Stimulated activated naive B cell treated with anti-CD40 and anti-IgM and Interleukin-4, amounts not matched to agents 10 μg/mL and 1 μg/mL and 100 μg/mL, for 72 hours (primary cell): ENCODE measurements around the gene KCNMA1.

Experiments
- ATAC-seq, 2 donors: fragments of 150-1000 bp; cut with Tn5 transposase; replicated peaks; 2 replicates each; pipeline ENCODE4 v1.10.0; 2021; ENCODE audit warnings: moderate library complexity in 1 of 2
- DNase-seq: peaks from one replicate; pipeline ENCODE4 v3.0.0; 2021
- H3K27ac Mint-ChIP-seq: one replicate; pipeline ENCODE4 v1.8.0; 2022; ENCODE audit warnings: mild to moderate bottlenecking, mixed read lengths
- H3K27me3 Mint-ChIP-seq, 2 donors: one replicate each; pipeline ENCODE4 v1.8.0; 2022; ENCODE audit warnings: mixed read lengths in 2 of 2
- H3K36me3 Mint-ChIP-seq, 2 donors: one replicate each; pipeline ENCODE4 v1.8.0; 2022; ENCODE audit warnings: mixed read lengths in 2 of 2, mild to moderate bottlenecking in 1 of 2
- H3K4me1 Mint-ChIP-seq, 2 donors: one replicate each; pipeline ENCODE4 v1.8.0; 2022; ENCODE audit warnings: mixed read lengths in 2 of 2, mild to moderate bottlenecking in 1 of 2
- H3K4me3 Mint-ChIP-seq, 2 donors: one replicate each; pipeline ENCODE4 v1.8.0; 2022; ENCODE audit warnings: mild to moderate bottlenecking in 2 of 2, mixed read lengths in 2 of 2, moderate library complexity in 1 of 2
- H3K9me3 Mint-ChIP-seq, 2 donors: one replicate each; pipeline ENCODE4 v1.8.0; 2022; ENCODE audit warnings: mixed read lengths in 2 of 2, mild to moderate bottlenecking in 1 of 2

KCNMA1 gene

GRCh38 chr10:77168161-77168560 is 469.4 kb downstream of the KCNMA1 start:
- Mint-ChIP-seq H3K4me1 (peaks cover 3 to 9% of the 10 kb centered on the region in 2 donors), H3K9me3 (no peaks in the 10 kb centered on the region), H3K4me3 (no peak overlapping the region), H3K36me3 (no peaks in the 10 kb centered on the region), H3K27ac (no peak overlapping the region), H3K27me3 (peaks cover 20 to 31% of the 10 kb centered on the region in 2 donors)
- ATAC-seq, result no peak
- no peak for DNase-seq

GRCh38 chr10:77165445-77166208 is 472.0 kb downstream of the KCNMA1 start:
- DNase-seq, result peak; percentile 29
- Mint-ChIP-seq H3K4me3 (peak overlapping the region; percentile 42 to 54), H3K27ac (no peak overlapping the region), H3K36me3 (no peaks in the 10 kb centered on the region), H3K27me3 (peaks cover 20 to 24% of the 10 kb centered on the region in 2 donors), H3K4me1 (peaks cover 3 to 9% of the 10 kb centered on the region in 2 donors), H3K9me3 (no peaks in the 10 kb centered on the region)
- peak; percentile 52 to 72 for ATAC-seq

- peaks cover 21 to 32% of the 10 kb centered on the region in 2 donors for H3K27me3 Mint-ChIP-seq
- H3K36me3 Mint-ChIP-seq, result no peaks in the 10 kb centered on the region
- DNase-seq (no peak), ATAC-seq (no peak)
- H3K9me3 Mint-ChIP-seq, result no peaks in the 10 kb centered on the region
- H3K4me1 Mint-ChIP-seq, result peaks cover 3 to 9% of the 10 kb centered on the region in 2 donors
- H3K27ac Mint-ChIP-seq, result no peak overlapping the region
- no peak overlapping the region for H3K4me3 Mint-ChIP-seq
Measured at GRCh38 chr10:77164616-77165311, 472.8 kb downstream of the KCNMA1 start.

- H3K4me3 Mint-ChIP-seq, result no peak overlapping the region
- H3K9me3 Mint-ChIP-seq, result no peaks in the 10 kb centered on the region
- no peaks in the 10 kb centered on the region for H3K36me3 Mint-ChIP-seq
- H3K27me3 Mint-ChIP-seq, result peaks cover 28 to 35% of the 10 kb centered on the region in 2 donors
- ATAC-seq, result peak; percentile 46 to 55
- peaks cover 3 to 9% of the 10 kb centered on the region in 2 donors for H3K4me1 Mint-ChIP-seq
- no peak for DNase-seq
- no peak overlapping the region for H3K27ac Mint-ChIP-seq
Measured at GRCh38 chr10:77163670-77164348, 473.8 kb downstream of the KCNMA1 start.

GRCh38 chr10:77162697-77163096 is 474.9 kb downstream of the KCNMA1 start:
- H3K27me3 Mint-ChIP-seq, result peaks cover 28 to 42% of the 10 kb centered on the region in 2 donors
- no peak overlapping the region for H3K4me3 Mint-ChIP-seq
- DNase-seq, result no peak
- H3K9me3 Mint-ChIP-seq, result no peaks in the 10 kb centered on the region
- H3K27ac Mint-ChIP-seq, result no peak overlapping the region
- H3K4me1 Mint-ChIP-seq, result peaks cover 3 to 9% of the 10 kb centered on the region in 2 donors
- no peaks in the 10 kb centered on the region for H3K36me3 Mint-ChIP-seq
- ATAC-seq, result no peak

GRCh38 chr10:77160679-77161078 is 476.9 kb downstream of the KCNMA1 start:
- Mint-ChIP-seq H3K27ac (no peak overlapping the region), H3K4me1 (peaks cover 2 to 8% of the 10 kb centered on the region in 2 donors), H3K4me3 (no peak overlapping the region), H3K36me3 (no peaks in the 10 kb centered on the region), H3K9me3 (no peaks in the 10 kb centered on the region), H3K27me3 (peaks cover 21 to 40% of the 10 kb centered on the region in 2 donors)
- DNase-seq, result no peak
- no peak for ATAC-seq

- DNase-seq, result no peak
- H3K27ac Mint-ChIP-seq, result no peak overlapping the region
- H3K4me1 Mint-ChIP-seq, result peaks cover 0 to 5% of the 10 kb centered on the region in 2 donors
Measured at GRCh38 chr10:77159538-77160110, 478.0 kb downstream of the KCNMA1 start.

GRCh38 chr10:77158666-77159065 is 478.9 kb downstream of the KCNMA1 start:
- Mint-ChIP-seq H3K4me1 (peaks cover 0 to 2% of the 10 kb centered on the region in 2 donors), H3K9me3 (no peaks in the 10 kb centered on the region), H3K27me3 (peaks cover 10 to 29% of the 10 kb centered on the region in 2 donors), H3K27ac (no peak overlapping the region), H3K36me3 (no peaks in the 10 kb centered on the region), H3K4me3 (no peak overlapping the region)
- ATAC-seq, result no peak
- no peak for DNase-seq

More at GRCh38 chr10:77159538-77160110, 478.0 kb downstream of the KCNMA1 start:
- H3K36me3 Mint-ChIP-seq, result no peaks in the 10 kb centered on the region
- H3K27me3 Mint-ChIP-seq, result peaks cover 17 to 38% of the 10 kb centered on the region in 2 donors
- no peaks in the 10 kb centered on the region for H3K9me3 Mint-ChIP-seq
- H3K4me3 Mint-ChIP-seq, result no peak overlapping the region
- ATAC-seq, result no peak

GRCh38 chr10:77157248-77158019 is 480.2 kb downstream of the KCNMA1 start:
- Mint-ChIP-seq H3K9me3 (no peaks in the 10 kb centered on the region), H3K36me3 (no peaks in the 10 kb centered on the region), H3K4me3 (no peak overlapping the region), H3K27me3 (peaks cover 7 to 26% of the 10 kb centered on the region in 2 donors), H3K4me1 (no peaks in the 10 kb centered on the region), H3K27ac (no peak overlapping the region)
- DNase-seq (no peak), ATAC-seq (no peak)

- DNase-seq (no peak), ATAC-seq (no peak)
- peaks cover 7 to 32% of the 10 kb centered on the region in 2 donors for H3K27me3 Mint-ChIP-seq
- no peak overlapping the region for H3K27ac Mint-ChIP-seq
- H3K9me3 Mint-ChIP-seq, result no peaks in the 10 kb centered on the region
- no peaks in the 10 kb centered on the region for H3K4me1 Mint-ChIP-seq
- no peaks in the 10 kb centered on the region for H3K36me3 Mint-ChIP-seq
- no peak overlapping the region for H3K4me3 Mint-ChIP-seq
Measured at GRCh38 chr10:77156406-77156879, 481.2 kb downstream of the KCNMA1 start.

- Mint-ChIP-seq H3K4me3 (no peak overlapping the region), H3K27me3 (peaks cover 9 to 10% of the 10 kb centered on the region in 2 donors), H3K27ac (no peak overlapping the region), H3K9me3 (no peaks in the 10 kb centered on the region), H3K4me1 (no peaks in the 10 kb centered on the region), H3K36me3 (no peaks in the 10 kb centered on the region)
- ATAC-seq, result no peak
- DNase-seq, result no peak
Measured at GRCh38 chr10:77152256-77152655, 485.4 kb downstream of the KCNMA1 start.

- H3K9me3 Mint-ChIP-seq, result no peaks in the 10 kb centered on the region
- no peak overlapping the region for H3K4me3 Mint-ChIP-seq
- DNase-seq (no peak), ATAC-seq (no peak)
- peaks cover 9 to 10% of the 10 kb centered on the region in 2 donors for H3K27me3 Mint-ChIP-seq
- H3K27ac Mint-ChIP-seq, result no peak overlapping the region
- H3K36me3 Mint-ChIP-seq, result no peaks in the 10 kb centered on the region
- H3K4me1 Mint-ChIP-seq, result no peaks in the 10 kb centered on the region
Measured at GRCh38 chr10:77151408-77151807, 486.2 kb downstream of the KCNMA1 start.

GRCh38 chr10:77149706-77150105 is 487.9 kb downstream of the KCNMA1 start:
- Mint-ChIP-seq H3K4me1 (no peaks in the 10 kb centered on the region), H3K27me3 (peaks cover 8 to 9% of the 10 kb centered on the region in 2 donors), H3K4me3 (no peak overlapping the region), H3K9me3 (no peaks in the 10 kb centered on the region), H3K36me3 (no peaks in the 10 kb centered on the region), H3K27ac (no peak overlapping the region)
- DNase-seq, result no peak
- no peak for ATAC-seq
